Measurements from ENCODE around the gene SPDYE2B.
"Not testable (repeated sequence)": the region's sequence is repeated elsewhere in the genome, so short reads cannot be mapped to it uniquely, and the experiment has no call there.

- TF ChIP-seq EZH2 (IDR thresholded peaks at IDR 0.05; ENCODE audit: insufficient read depth, poor library complexity, severe bottlenecking); EZH2phosphoT487 (IDR thresholded peaks at IDR 0.05; ENCODE audit: insufficient read depth, low read depth): not testable (repeated sequence)
These were observed 38.3 kb upstream of the SPDYE2B start for GRCh38 chr7:102611675-102612325.

Data from GM23248 (cell line).